SU-DHL-6 (cell line): ENCODE results near the gene SMAD6.

Source experiments
- EZH2phosphoT487 ChIP-seq: fragments of 200-600 bp; sonication (generic), shearing (Covaris generic); conservative IDR thresholded peaks from 2 replicates; pipeline ENCODE4 v1.6.1; 2018; ENCODE audit warnings: mild to moderate bottlenecking, antibody characterized with exemption, low read length, moderate library complexity, mixed read lengths
- TF ChIP-seq, protein P1 (sequence below): fragments of 200-600 bp; sonication (generic); IDR thresholded peaks from one replicate; pipeline ENCODE4 v1.5.1; 2017; ENCODE audit warnings: antibody characterized with exemption, mild to moderate bottlenecking, low read length, moderate library complexity; ENCODE audit not compliant: insufficient read depth, poor library complexity, severe bottlenecking

DNA sequence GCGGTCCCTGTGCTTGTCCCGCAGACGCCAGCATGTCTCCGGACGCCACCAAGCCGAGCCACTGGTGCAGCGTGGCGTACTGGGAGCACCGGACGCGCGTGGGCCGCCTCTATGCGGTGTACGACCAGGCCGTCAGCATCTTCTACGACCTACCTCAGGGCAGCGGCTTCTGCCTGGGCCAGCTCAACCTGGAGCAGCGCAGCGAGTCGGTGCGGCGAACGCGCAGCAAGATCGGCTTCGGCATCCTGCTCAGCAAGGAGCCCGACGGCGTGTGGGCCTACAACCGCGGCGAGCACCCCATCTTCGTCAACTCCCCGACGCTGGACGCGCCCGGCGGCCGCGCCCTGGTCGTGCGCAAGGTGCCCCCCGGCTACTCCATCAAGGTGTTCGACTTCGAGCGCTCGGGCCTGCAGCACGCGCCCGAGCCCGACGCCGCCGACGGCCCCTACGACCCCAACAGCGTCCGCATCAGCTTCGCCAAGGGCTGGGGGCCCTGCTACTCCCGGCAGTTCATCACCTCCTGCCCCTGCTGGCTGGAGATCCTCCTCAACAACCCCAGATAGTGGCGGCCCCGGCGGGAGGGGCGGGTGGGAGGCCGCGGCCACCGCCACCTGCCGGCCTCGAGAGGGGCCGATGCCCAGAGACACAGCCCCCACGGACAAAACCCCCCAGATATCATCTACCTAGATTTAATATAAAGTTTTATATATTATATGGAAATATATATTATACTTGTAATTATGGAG lies 79.1 kb downstream of the SMAD6 start:
- TF ChIP-seq, protein P1, sequence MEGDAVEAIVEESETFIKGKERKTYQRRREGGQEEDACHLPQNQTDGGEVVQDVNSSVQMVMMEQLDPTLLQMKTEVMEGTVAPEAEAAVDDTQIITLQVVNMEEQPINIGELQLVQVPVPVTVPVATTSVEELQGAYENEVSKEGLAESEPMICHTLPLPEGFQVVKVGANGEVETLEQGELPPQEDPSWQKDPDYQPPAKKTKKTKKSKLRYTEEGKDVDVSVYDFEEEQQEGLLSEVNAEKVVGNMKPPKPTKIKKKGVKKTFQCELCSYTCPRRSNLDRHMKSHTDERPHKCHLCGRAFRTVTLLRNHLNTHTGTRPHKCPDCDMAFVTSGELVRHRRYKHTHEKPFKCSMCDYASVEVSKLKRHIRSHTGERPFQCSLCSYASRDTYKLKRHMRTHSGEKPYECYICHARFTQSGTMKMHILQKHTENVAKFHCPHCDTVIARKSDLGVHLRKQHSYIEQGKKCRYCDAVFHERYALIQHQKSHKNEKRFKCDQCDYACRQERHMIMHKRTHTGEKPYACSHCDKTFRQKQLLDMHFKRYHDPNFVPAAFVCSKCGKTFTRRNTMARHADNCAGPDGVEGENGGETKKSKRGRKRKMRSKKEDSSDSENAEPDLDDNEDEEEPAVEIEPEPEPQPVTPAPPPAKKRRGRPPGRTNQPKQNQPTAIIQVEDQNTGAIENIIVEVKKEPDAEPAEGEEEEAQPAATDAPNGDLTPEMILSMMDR, result no peak
- no peak for TF ChIP-seq EZH2phosphoT487
